ENCODE results near the gene TBC1D16. TPM values are rescaled to one million over a fixed set of nuclear protein-coding genes. Genes with fewer than 3 reads are reported as not detected.

Gene TBC1D16
- total RNA-seq, 2 experiments from 2014 or later: 0.38 to 0.74 TPM

DNA sequence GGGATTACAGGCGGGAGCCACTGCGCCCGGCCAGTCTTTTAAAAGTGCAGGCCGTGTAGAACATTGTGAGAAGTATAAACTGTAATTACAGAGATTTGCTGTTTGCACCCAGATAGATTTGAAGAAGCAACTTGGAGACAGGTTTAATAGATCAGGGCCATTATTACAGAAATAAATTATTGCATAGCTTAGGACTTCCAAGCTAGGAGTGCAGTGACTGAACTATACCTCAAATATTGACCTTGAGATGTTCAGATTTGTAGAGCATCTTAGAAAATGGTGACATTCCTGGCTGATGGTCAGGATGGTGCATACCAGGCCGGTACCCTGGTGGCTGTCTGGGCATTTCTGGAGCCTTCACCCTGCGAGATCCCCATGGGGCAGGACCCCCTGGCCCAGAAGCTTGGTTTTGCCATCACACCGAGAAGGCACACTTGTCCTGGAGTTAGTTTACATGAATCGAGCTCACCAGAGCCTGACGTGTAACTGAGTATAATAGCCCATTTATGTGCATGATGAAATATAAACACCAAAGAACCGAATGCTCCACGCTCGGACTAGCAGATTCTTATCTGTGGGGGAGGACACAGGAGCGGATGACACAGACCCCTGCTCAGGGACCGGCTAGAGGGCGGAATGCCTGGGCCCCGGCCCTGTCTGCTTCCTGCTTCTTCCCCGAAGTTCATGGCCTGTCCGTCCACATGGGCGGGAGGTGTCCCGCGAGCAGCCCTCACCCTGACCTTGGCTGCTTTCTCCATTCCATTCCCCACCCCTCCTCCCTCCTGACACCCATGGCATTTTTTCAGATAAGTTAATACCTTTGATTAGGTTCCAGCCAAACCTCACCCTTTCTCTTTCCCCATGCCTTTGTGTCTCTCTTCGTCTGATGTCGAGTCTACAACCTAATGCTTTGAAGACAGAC is 32.9 kb upstream of the TBC1D16 start:
- Histone ChIP-seq H3K4me2 (ENCODE audit: low read length) (no peak overlapping the region), H3K27ac (ENCODE audit: low read depth, low read length, poor library complexity, severe bottlenecking) (no peak overlapping the region), H4K20me1 (ENCODE audit: insufficient read depth, low read length) (no peaks in the 10 kb centered on the region), H3K36me3 (ENCODE audit: insufficient read depth, low read length) (no peaks in the 10 kb centered on the region), H3K9me2 (ENCODE audit: insufficient read depth, low read length) (no peaks in the 10 kb centered on the region), H3K4me1 (ENCODE audit: insufficient read depth, low read length, poor library complexity, severe bottlenecking) (no peaks in the 10 kb centered on the region), H3K9me3 (ENCODE audit: low read length) (no peaks in the 10 kb centered on the region), H2AFZ (ENCODE audit: low read length) (no peak overlapping the region), H3K4me3 (ENCODE audit: low read depth, low read length, poor library complexity, severe bottlenecking) (no peak overlapping the region), H3K79me2 (ENCODE audit: insufficient read depth, low read depth, low read length) (no peaks in the 10 kb centered on the region)
- intact Hi-C loops (cut with micrococcal nuclease; ENCODE audit: unreplicated experiment): no loop called here
- TF ChIP-seq EZH2phosphoT487 (IDR thresholded peaks at IDR 0.05; ENCODE audit: borderline replicate concordance, low read depth, low read length): no peak
- TF ChIP-seq, protein P1, sequence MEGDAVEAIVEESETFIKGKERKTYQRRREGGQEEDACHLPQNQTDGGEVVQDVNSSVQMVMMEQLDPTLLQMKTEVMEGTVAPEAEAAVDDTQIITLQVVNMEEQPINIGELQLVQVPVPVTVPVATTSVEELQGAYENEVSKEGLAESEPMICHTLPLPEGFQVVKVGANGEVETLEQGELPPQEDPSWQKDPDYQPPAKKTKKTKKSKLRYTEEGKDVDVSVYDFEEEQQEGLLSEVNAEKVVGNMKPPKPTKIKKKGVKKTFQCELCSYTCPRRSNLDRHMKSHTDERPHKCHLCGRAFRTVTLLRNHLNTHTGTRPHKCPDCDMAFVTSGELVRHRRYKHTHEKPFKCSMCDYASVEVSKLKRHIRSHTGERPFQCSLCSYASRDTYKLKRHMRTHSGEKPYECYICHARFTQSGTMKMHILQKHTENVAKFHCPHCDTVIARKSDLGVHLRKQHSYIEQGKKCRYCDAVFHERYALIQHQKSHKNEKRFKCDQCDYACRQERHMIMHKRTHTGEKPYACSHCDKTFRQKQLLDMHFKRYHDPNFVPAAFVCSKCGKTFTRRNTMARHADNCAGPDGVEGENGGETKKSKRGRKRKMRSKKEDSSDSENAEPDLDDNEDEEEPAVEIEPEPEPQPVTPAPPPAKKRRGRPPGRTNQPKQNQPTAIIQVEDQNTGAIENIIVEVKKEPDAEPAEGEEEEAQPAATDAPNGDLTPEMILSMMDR (conservative IDR thresholded peaks at IDR 0.05; ENCODE audit: low read length): no peak
- ChIA-PET CTCF (ENCODE audit: unreplicated experiment) (interaction anchor here (1.1 kb wide), 1 partner anchor 12 kb away, joined by 3 read pairs; no protein-coding TSS in a partner anchor), POLR2A (no interaction called here)
- BruUV-seq (replicated peaks): no TSS peak
- DNase-seq (ENCODE audit: low spot score): no peak

DNA sequence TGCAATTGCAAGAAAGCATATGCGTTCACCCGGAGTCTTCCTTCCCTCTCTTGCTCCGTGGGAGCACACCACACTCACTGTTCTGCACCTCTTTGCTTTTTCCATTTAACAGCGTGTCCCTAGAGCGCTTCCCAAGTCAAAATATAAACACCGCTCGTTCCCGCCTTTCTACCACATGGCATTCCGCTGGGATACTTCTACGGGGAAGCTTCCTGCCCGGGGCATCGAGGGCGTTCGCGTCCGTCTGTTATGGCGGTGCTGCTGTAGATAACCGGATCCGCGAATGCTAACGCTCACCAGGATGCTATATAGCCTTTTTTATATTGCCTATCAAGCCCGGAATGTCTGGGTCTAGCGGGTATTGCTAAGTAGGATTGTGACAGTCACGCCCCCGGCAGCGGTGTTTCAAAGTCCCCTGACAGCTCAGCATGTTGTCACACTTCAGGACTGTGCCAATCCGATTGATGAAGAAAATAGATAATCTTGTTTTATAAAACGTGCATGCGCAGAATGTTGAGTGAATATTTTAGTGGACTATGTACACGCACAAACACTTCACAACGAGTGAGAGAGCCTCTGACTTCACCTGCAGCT is 31.8 kb upstream of the TBC1D16 start:
- Histone ChIP-seq H3K9me3 (ENCODE audit: low read length) (no peaks in the 10 kb centered on the region), H3K27ac (ENCODE audit: low read depth, low read length, poor library complexity, severe bottlenecking) (no peak overlapping the region), H2AFZ (ENCODE audit: low read length) (no peak overlapping the region), H3K9me2 (ENCODE audit: insufficient read depth, low read length) (no peaks in the 10 kb centered on the region), H3K4me3 (ENCODE audit: low read depth, low read length, poor library complexity, severe bottlenecking) (no peak overlapping the region), H3K36me3 (ENCODE audit: insufficient read depth, low read length) (no peaks in the 10 kb centered on the region), H3K4me1 (ENCODE audit: insufficient read depth, low read length, poor library complexity, severe bottlenecking) (no peaks in the 10 kb centered on the region), H4K20me1 (ENCODE audit: insufficient read depth, low read length) (no peaks in the 10 kb centered on the region), H3K4me2 (ENCODE audit: low read length) (no peak overlapping the region), H3K79me2 (ENCODE audit: insufficient read depth, low read depth, low read length) (no peaks in the 10 kb centered on the region)
- ChIA-PET POLR2A (interaction anchor here (0.5 kb wide), 1 partner anchor 342 kb away, joined by 3 read pairs; no protein-coding TSS in a partner anchor), CTCF (ENCODE audit: unreplicated experiment) (no interaction called here)
- TF ChIP-seq EZH2phosphoT487 (IDR thresholded peaks at IDR 0.05; ENCODE audit: borderline replicate concordance, low read depth, low read length): no peak
- TF ChIP-seq, protein P1 (conservative IDR thresholded peaks at IDR 0.05; ENCODE audit: low read length): no peak
- no peak for DNase-seq (ENCODE audit: low spot score)
- intact Hi-C loops (cut with micrococcal nuclease; ENCODE audit: unreplicated experiment): no loop called here
- no TSS peak for BruUV-seq (replicated peaks)

All from OCI-LY7 (cell line).